GM21786 (cell line): Measurements from ENCODE around the gene IQCE.

ENCODE experiments used
- ATAC-seq: cut with Tn5 transposase; IDR thresholded peaks from one replicate; pipeline ENCODE4 v1.9.1; 2021; ENCODE audit not compliant: unreplicated experiment

Gene IQCE

DNA sequence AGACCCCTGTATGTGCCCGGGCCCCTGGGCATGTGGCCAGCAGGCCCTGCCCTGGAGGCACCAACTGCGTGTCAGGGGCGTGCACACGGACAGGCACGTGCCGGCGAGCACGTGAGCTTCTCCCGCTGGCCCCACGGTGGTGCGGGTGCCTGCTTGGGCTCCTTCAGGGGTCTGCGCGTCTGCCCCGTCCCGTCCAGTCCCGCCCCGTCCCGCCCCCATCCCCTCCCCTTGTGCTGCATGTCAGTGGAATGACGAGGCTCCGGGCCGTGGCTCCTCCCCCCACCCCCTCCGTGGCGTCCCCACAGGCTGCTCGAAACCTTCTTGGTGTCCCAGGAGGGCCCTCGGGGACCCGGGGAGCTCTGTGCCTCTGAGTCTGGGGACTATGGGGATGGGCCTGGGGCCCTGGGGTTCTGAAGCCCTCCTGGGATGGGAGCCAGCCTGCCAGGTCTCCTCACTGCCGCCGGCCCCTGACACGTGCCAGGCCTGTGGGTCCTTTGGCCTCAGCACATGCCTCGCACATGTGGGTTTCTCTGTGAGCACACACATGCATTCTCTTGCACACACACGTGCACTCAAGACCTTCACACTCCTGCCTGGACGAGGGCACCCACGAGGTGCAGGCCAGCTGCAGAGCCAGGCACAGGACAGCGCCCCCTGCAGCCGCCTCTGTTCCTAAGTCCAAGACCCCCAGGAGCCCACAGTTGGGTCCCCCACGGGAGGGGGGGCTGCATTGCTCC lies 101.7 kb downstream of the IQCE start:
- no peak for ATAC-seq

DNA sequence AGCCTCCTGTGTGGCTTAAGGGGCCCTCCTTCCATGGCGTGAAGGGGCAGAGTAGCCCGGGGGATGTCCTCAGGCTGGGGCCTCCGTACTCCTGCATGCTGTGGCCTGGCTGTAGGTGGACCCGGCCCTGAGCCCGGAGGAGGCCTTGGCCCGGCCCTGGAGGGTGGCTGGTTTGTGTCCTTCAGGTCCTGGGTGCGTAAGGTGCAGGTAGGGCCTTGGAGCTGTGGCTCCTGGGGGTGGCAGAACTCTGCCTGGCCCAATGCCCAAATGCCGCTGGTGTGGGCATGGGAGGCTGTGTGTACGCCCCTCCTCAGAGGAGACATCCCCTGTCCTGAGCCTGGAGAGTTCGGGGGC lies 102.3 kb downstream of the IQCE start:
- ATAC-seq = no peak

DNA sequence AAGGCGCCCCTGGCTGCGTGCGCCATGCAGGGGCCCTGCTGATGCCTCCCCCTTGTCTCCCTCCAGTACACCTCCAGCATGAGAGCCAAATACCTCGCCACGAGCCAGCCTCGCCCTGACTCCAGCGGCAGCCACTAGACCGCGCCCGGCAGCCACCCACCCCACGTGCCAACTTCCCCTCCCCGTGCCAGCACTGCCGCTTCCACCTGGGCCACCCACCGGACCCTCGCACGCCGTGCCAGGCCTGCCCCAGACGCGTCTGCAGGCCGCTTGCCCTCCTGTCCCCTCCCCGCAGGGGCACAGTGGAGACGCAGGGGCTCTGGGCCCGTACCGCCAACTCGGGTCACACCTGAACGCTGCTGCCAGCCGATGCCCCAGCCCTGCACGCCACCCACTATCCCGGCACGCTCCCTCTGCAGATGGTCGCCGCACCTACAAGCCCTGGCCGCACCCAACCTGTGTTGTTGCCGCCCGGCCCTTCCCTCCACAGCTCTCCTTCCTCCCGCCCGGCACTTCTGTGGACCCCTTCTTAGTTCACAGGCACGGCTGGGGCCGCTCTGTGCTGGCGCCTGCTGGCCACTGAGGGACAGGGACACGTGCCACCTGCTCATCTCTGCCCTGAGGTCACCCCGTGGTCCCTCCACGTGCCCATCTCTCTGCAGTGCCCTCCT lies 103.0 kb downstream of the IQCE start:
- ATAC-seq = no peak

DNA sequence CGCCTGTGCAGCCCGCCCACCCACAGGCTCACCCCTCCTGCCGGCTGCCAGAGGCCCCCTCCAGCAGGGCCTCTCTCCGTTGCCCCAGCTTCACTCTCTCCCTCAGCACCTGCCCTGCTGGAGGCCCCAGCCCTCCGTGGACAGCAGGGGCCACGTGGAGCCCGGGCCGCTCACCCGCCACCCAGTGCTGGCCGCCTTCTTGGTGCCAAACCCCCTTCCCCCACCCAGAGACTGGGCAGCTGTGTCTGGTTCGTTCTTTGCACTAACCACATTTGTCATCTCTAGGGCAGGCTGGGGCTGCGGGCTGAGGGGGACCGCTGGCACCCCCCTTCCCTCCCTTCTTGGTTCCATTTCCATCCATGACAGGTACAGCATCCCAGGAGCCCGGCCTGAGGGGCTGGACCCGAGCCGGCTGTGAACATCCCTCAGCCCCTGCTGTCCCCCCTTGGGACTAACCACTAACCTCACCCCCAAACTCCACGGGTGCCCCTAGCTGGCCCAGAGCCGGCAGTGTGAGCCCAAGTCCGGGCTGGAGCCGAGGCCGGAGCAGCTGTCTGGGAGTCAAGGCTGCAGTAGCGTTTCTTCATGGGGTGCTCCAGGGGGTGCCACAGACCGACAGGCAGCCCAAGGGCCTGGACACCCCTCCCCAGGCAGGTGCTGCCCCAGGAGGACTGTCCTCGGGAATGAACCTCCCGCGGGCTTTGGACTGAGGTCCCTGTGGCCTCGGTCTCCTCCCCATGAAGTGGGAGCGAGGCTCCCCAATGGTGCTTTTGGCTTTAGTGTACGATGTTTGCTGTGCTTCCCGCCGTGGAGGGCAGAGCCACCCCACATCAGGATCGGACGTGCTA lies 103.7 kb downstream of the IQCE start:
- no peak for ATAC-seq

DNA sequence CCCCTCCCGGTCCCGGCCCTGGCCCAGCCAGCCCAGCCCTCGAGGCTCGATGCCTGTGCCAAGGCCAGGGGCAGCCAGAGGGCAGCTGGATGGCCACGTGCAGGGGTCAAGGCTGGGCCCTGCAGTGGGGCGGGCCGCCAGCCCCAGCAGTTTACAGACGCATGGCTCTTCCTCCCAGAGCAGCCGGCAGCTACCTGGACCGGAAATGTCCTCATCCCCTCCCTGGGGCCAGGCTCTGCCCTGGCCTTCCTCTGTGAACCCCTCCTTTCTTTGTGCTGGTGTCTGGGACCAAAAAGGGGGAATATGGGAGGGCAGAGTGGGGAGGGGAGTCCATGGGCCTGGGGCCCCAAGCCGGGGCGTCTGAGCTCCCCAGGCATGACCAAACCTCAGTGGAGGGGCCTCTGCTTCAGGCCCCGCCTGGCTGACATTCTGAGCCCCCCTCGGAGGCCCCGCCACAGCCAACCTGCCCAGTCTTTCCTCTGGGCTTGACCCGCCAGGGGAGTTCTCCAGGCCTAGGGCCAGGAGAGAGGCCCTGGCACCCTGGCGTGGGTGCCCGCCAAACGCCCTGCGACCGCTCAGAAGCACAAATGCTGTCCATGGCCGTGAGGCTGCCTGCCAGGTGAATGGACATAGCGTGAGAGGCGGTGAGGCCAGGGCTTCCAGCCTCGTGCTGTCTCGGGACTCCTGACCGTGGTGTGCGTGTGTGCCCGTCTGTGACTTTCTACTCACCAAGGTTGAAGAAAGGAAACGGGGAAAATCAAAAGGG lies 104.5 kb downstream of the IQCE start:
- no peak for ATAC-seq

DNA sequence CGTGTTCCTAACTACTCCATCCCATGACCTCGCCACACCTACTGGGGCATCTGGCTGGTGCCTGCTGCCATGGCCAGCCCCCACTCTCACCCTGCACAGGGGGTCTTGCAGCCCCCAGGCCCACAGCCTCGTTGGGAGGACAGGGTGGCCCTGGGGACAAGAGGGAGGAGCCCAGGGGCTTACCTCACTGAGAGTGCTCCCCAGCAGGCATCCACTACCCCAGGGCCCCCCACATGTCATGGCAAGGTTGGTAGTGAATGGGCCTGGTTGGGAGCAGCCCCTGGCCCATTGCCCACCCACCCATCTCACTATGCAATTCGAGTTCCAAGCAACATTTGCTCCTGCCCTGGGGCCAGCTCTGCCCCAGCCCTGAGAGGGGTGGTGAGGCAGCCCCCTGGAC lies 105.2 kb downstream of the IQCE start:
- no peak for ATAC-seq
